ENCODE results near the gene STIL.

The STIL gene

GRCh38 chr1:47209725-47210325 is 104.1 kb downstream of the STIL start:
- Histone ChIP-seq H3K9me3 (ENCODE audit: control insufficient read depth, low read length) (no peaks in the 10 kb centered on the region), H4K8ac (ENCODE audit: low read length) (no peak overlapping the region), H2BK5ac (ENCODE audit: low read depth, low read length, poor library complexity, severe bottlenecking) (no peak overlapping the region), H3K4me1 (ENCODE audit: control insufficient read depth, insufficient read depth, low read depth, low read length) (peaks cover 17% of the 10 kb centered on the region), H3K79me1 (replicated peaks; ENCODE audit: low read length, poor library complexity, severe bottlenecking) (no peaks in the 10 kb centered on the region), H2AK5ac (ENCODE audit: low read length, severe bottlenecking) (no peak overlapping the region), H3K14ac (ENCODE audit: low read length in 2 of 2) (no peak overlapping the region), H2BK120ac (ENCODE audit: low read depth, low read length) (no peak overlapping the region), H2AFZ (ENCODE audit: low read depth, low read length) (no peak overlapping the region), H3K18ac (ENCODE audit: low read depth in 1 of 2, low read length in 2 of 2) (no peak overlapping the region), H3K4me3 (ENCODE audit: insufficient read depth in 1 of 2, low read depth in 1 of 2, low read length in 2 of 2) (no peak overlapping the region), H3K4me2 (ENCODE audit: low read length, poor library complexity, severe bottlenecking) (no peak overlapping the region), H4K91ac (ENCODE audit: low read length) (no peak overlapping the region), H3K27me3 (ENCODE audit: control insufficient read depth in 1 of 2, insufficient read depth in 1 of 2, low read length in 2 of 2) (peaks cover 8 to 23% of the 10 kb centered on the region in 2 experiments), H2BK12ac (ENCODE audit: low read length in 2 of 2) (no peak overlapping the region), H2BK15ac (ENCODE audit: low read depth, poor library complexity, severe bottlenecking) (no peak overlapping the region), H3K23ac (ENCODE audit: low read length in 2 of 2) (no peak overlapping the region), H3K36me3 (ENCODE audit: control insufficient read depth in 1 of 2, insufficient read depth in 2 of 2, low read depth in 1 of 2, low read length in 2 of 2) (no peaks in the 10 kb centered on the region), H3K4ac (ENCODE audit: low read depth in 1 of 2, low read length in 2 of 2) (no peak overlapping the region), H3K27ac (ENCODE audit: low read length, poor library complexity, severe bottlenecking) (no peak overlapping the region), H3K9ac (ENCODE audit: low read length) (no peak overlapping the region)
- DNase-seq = no peak
- 89% methylated on average over 2 of the region's 3 CpGs for WGBS

- H3K4me3 ChIP-seq (ENCODE audit: insufficient read depth in 1 of 2, low read depth in 1 of 2, low read length in 2 of 2) = no peak overlapping the region
- H3K14ac ChIP-seq (ENCODE audit: low read length in 2 of 2) = no peak overlapping the region
- no peak overlapping the region for H2BK5ac ChIP-seq (ENCODE audit: low read depth, low read length, poor library complexity, severe bottlenecking)
- H3K79me1 ChIP-seq (replicated peaks; ENCODE audit: low read length, poor library complexity, severe bottlenecking) = no peaks in the 10 kb centered on the region
- H2BK120ac ChIP-seq (ENCODE audit: low read depth, low read length) = no peak overlapping the region
- no peak overlapping the region for H2AK5ac ChIP-seq (ENCODE audit: low read length, severe bottlenecking)
- H3K4ac ChIP-seq (ENCODE audit: low read depth in 1 of 2, low read length in 2 of 2) = no peak overlapping the region
- no peak overlapping the region for H2BK12ac ChIP-seq (ENCODE audit: low read length in 2 of 2)
- no peak overlapping the region for H3K27ac ChIP-seq (ENCODE audit: low read length, poor library complexity, severe bottlenecking)
- DNase-seq = no peak
- H4K91ac ChIP-seq (ENCODE audit: low read length) = no peak overlapping the region
- no peaks in the 10 kb centered on the region for H3K36me3 ChIP-seq (ENCODE audit: control insufficient read depth in 1 of 2, insufficient read depth in 2 of 2, low read depth in 1 of 2, low read length in 2 of 2)
- 56% methylated on average over 8 of the region's 8 CpGs for WGBS
- no peak overlapping the region for H2AFZ ChIP-seq (ENCODE audit: low read depth, low read length)
- H3K18ac ChIP-seq (ENCODE audit: low read depth in 1 of 2, low read length in 2 of 2) = no peak overlapping the region
- no peak overlapping the region for H2BK15ac ChIP-seq (ENCODE audit: low read depth, poor library complexity, severe bottlenecking)
- no peaks in the 10 kb centered on the region for H3K9me3 ChIP-seq (ENCODE audit: control insufficient read depth, low read length)
- no peak overlapping the region for H3K23ac ChIP-seq (ENCODE audit: low read length in 2 of 2)
- no peak overlapping the region for H4K8ac ChIP-seq (ENCODE audit: low read length)
- H3K27me3 ChIP-seq (ENCODE audit: control insufficient read depth in 1 of 2, insufficient read depth in 1 of 2, low read length in 2 of 2) = peaks cover 12 to 19% of the 10 kb centered on the region in 2 experiments
- H3K4me1 ChIP-seq (ENCODE audit: control insufficient read depth, insufficient read depth, low read depth, low read length) = peaks cover 17% of the 10 kb centered on the region
- H3K9ac ChIP-seq (ENCODE audit: low read length) = no peak overlapping the region
- no peak overlapping the region for H3K4me2 ChIP-seq (ENCODE audit: low read length, poor library complexity, severe bottlenecking)
These were observed 104.9 kb downstream of the STIL start for GRCh38 chr1:47209091-47209490.

GRCh38 chr1:47208374-47208850 is 105.5 kb downstream of the STIL start:
- no peak overlapping the region for H4K8ac ChIP-seq (ENCODE audit: low read length)
- no peak overlapping the region for H2BK120ac ChIP-seq (ENCODE audit: low read depth, low read length)
- no peak overlapping the region for H2BK5ac ChIP-seq (ENCODE audit: low read depth, low read length, poor library complexity, severe bottlenecking)
- H3K18ac ChIP-seq (ENCODE audit: low read depth in 1 of 2, low read length in 2 of 2) = no peak overlapping the region
- H3K27ac ChIP-seq (ENCODE audit: low read length, poor library complexity, severe bottlenecking) = no peak overlapping the region
- H3K27me3 ChIP-seq (ENCODE audit: control insufficient read depth in 1 of 2, insufficient read depth in 1 of 2, low read length in 2 of 2) = peaks cover 12 to 15% of the 10 kb centered on the region in 2 experiments
- H3K79me1 ChIP-seq (replicated peaks; ENCODE audit: low read length, poor library complexity, severe bottlenecking) = no peaks in the 10 kb centered on the region
- H3K4ac ChIP-seq (ENCODE audit: low read depth in 1 of 2, low read length in 2 of 2) = no peak overlapping the region
- no peak overlapping the region for H2BK15ac ChIP-seq (ENCODE audit: low read depth, poor library complexity, severe bottlenecking)
- H2AK5ac ChIP-seq (ENCODE audit: low read length, severe bottlenecking) = no peak overlapping the region
- H2BK12ac ChIP-seq (ENCODE audit: low read length in 2 of 2) = no peak overlapping the region
- H3K9me3 ChIP-seq (ENCODE audit: control insufficient read depth, low read length) = no peaks in the 10 kb centered on the region
- no peak overlapping the region for H3K9ac ChIP-seq (ENCODE audit: low read length)
- no peak overlapping the region for H2AFZ ChIP-seq (ENCODE audit: low read depth, low read length)
- no peak overlapping the region for H3K23ac ChIP-seq (ENCODE audit: low read length in 2 of 2)
- no peak overlapping the region for H3K4me2 ChIP-seq (ENCODE audit: low read length, poor library complexity, severe bottlenecking)
- H3K14ac ChIP-seq (ENCODE audit: low read length in 2 of 2) = no peak overlapping the region
- no peaks in the 10 kb centered on the region for H3K36me3 ChIP-seq (ENCODE audit: control insufficient read depth in 1 of 2, insufficient read depth in 2 of 2, low read depth in 1 of 2, low read length in 2 of 2)
- 25% methylated on average over 11 of the region's 11 CpGs for WGBS
- H3K4me3 ChIP-seq (ENCODE audit: insufficient read depth in 1 of 2, low read depth in 1 of 2, low read length in 2 of 2) = no peak overlapping the region
- H3K4me1 ChIP-seq (ENCODE audit: control insufficient read depth, insufficient read depth, low read depth, low read length) = peaks cover 17% of the 10 kb centered on the region
- H4K91ac ChIP-seq (ENCODE audit: low read length) = no peak overlapping the region
- DNase-seq = no peak

GRCh38 chr1:47207803-47208373 is 106.1 kb downstream of the STIL start:
- no peak overlapping the region for H2BK12ac ChIP-seq (ENCODE audit: low read length in 2 of 2)
- H2AFZ ChIP-seq (ENCODE audit: low read depth, low read length) = no peak overlapping the region
- no peak overlapping the region for H3K18ac ChIP-seq (ENCODE audit: low read depth in 1 of 2, low read length in 2 of 2)
- peaks cover 12 to 14% of the 10 kb centered on the region in 2 experiments for H3K27me3 ChIP-seq (ENCODE audit: control insufficient read depth in 1 of 2, insufficient read depth in 1 of 2, low read length in 2 of 2)
- no peak overlapping the region for H2BK5ac ChIP-seq (ENCODE audit: low read depth, low read length, poor library complexity, severe bottlenecking)
- H3K36me3 ChIP-seq (ENCODE audit: control insufficient read depth in 1 of 2, insufficient read depth in 2 of 2, low read depth in 1 of 2, low read length in 2 of 2) = no peaks in the 10 kb centered on the region
- no peak overlapping the region for H4K91ac ChIP-seq (ENCODE audit: low read length)
- H3K4ac ChIP-seq (ENCODE audit: low read depth in 1 of 2, low read length in 2 of 2) = no peak overlapping the region
- H2BK15ac ChIP-seq (ENCODE audit: low read depth, poor library complexity, severe bottlenecking) = no peak overlapping the region
- peaks cover 17% of the 10 kb centered on the region for H3K4me1 ChIP-seq (ENCODE audit: control insufficient read depth, insufficient read depth, low read depth, low read length)
- H3K27ac ChIP-seq (ENCODE audit: low read length, poor library complexity, severe bottlenecking) = no peak overlapping the region
- no peak overlapping the region for H3K9ac ChIP-seq (ENCODE audit: low read length)
- H3K14ac ChIP-seq (ENCODE audit: low read length in 2 of 2) = no peak overlapping the region
- no peaks in the 10 kb centered on the region for H3K79me1 ChIP-seq (replicated peaks; ENCODE audit: low read length, poor library complexity, severe bottlenecking)
- no peak overlapping the region for H2BK120ac ChIP-seq (ENCODE audit: low read depth, low read length)
- no peak overlapping the region for H4K8ac ChIP-seq (ENCODE audit: low read length)
- H2AK5ac ChIP-seq (ENCODE audit: low read length, severe bottlenecking) = no peak overlapping the region
- no peak overlapping the region for H3K4me3 ChIP-seq (ENCODE audit: insufficient read depth in 1 of 2, low read depth in 1 of 2, low read length in 2 of 2)
- DNase-seq = no peak
- H3K4me2 ChIP-seq (ENCODE audit: low read length, poor library complexity, severe bottlenecking) = no peak overlapping the region
- H3K9me3 ChIP-seq (ENCODE audit: control insufficient read depth, low read length) = peaks cover 4% of the 10 kb centered on the region
- no peak overlapping the region for H3K23ac ChIP-seq (ENCODE audit: low read length in 2 of 2)
- 44% methylated on average over 8 of the region's 8 CpGs for WGBS
